RWPE2 (cell line): ENCODE measurements around the gene MRPS10.

Source experiments
- ATAC-seq: fragments of 200-7000 bp; cut with Tn5 transposase; 3 replicates; pipeline ENCODE4 v1.9.1; 2021; ENCODE audit warnings: low read depth
- DNase-seq: peaks from one replicate; pipeline ENCODE4 v3.0.0-alpha.2; 2020; ENCODE audit warnings: low spot score
- H3K27ac ChIP-seq: fragments of 450-650 bp; 2 replicates; pipeline ENCODE4 v1.5.1; 2017; ENCODE audit warnings: mild to moderate bottlenecking; ENCODE audit not compliant: poor library complexity, severe bottlenecking
- H3K27me3 ChIP-seq: fragments of 250-450 bp; sonication (Bioruptor Pico); 2 replicates; pipeline ENCODE4 v1.5.1; 2021; ENCODE audit warnings: mild to moderate bottlenecking, moderate library complexity; ENCODE audit not compliant: insufficient read depth, poor library complexity, severe bottlenecking
- H3K36me3 ChIP-seq: fragments of 250-450 bp; sonication (Bioruptor Pico); 2 replicates; pipeline ENCODE4 v1.5.1; 2020; ENCODE audit warnings: low read depth, mild to moderate bottlenecking, moderate library complexity
- H3K4me1 ChIP-seq: fragments of 250-450 bp; sonication (Bioruptor Pico); 2 replicates; pipeline ENCODE4 v1.5.1; 2021; ENCODE audit warnings: mild to moderate bottlenecking, moderate library complexity; ENCODE audit not compliant: insufficient read depth, poor library complexity, severe bottlenecking
- H3K4me3 ChIP-seq: fragments of 250-450 bp; sonication (Bioruptor Pico); 2 replicates; pipeline ENCODE4 v1.5.1; 2021; ENCODE audit warnings: mild to moderate bottlenecking, moderate library complexity; ENCODE audit not compliant: severe bottlenecking
- H3K9me3 ChIP-seq: fragments of 250-450 bp; sonication (Bioruptor Pico); 2 replicates; pipeline ENCODE4 v1.5.1; 2021; ENCODE audit warnings: mild to moderate bottlenecking, moderate library complexity; ENCODE audit not compliant: severe bottlenecking
- CTCF ChIP-seq: fragments of 450-650 bp; IDR thresholded peaks from one replicate; pipeline ENCODE4 v1.5.1; 2017; ENCODE audit warnings: mild to moderate bottlenecking, moderate library complexity; ENCODE audit not compliant: poor library complexity, severe bottlenecking

The MRPS10 gene

GRCh38 chr6:42199106-42199981 lies 18.3 kb downstream of the MRPS10 start:
- Histone ChIP-seq H3K4me1 (peaks cover 19% of the 10 kb centered on the region), H3K36me3 (peaks cover 13% of the 10 kb centered on the region), H3K4me3 (no peak overlapping the region), H3K27ac (peak overlapping the region; percentile 50), H3K9me3 (no peaks in the 10 kb centered on the region), H3K27me3 (no peaks in the 10 kb centered on the region)
- ATAC-seq (no peak), DNase-seq (no peak)
- no peak for TF ChIP-seq CTCF

GRCh38 chr6:42197555-42198362 lies 19.9 kb downstream of the MRPS10 start:
- no peaks in the 10 kb centered on the region for H3K9me3 ChIP-seq
- H3K27ac ChIP-seq, result peak overlapping the region; percentile 37
- no peak for DNase-seq
- peaks cover 28% of the 10 kb centered on the region for H3K4me1 ChIP-seq
- no peaks in the 10 kb centered on the region for H3K27me3 ChIP-seq
- peaks cover 2% of the 10 kb centered on the region; the same call in 1 of the 2 replicates for H3K36me3 ChIP-seq
- ATAC-seq, result peak; percentile 22
- H3K4me3 ChIP-seq, result no peak overlapping the region
- no peak for TF ChIP-seq CTCF

DNA sequence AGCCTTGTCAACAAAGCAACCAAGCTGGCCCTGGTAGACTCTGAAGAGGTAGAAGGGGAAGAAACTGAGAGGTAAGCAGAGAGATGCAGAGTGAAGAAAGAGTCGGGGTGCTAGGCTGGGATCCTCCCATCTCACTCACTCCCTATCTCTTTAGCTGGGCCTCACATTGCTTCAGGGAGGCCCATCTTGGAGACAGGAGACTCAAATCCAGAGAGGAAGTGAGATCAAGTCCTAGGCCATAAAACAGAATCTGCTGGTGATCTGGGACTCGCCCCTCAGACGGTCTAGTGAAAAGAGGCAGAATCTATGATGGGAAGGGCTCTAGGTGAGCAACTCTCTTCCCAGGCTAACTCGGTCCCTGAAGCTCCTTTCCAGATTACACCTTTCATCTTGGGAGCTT lies 22.2 kb downstream of the MRPS10 start:
- H3K4me3 ChIP-seq, result no peak overlapping the region
- H3K27me3 ChIP-seq, result no peaks in the 10 kb centered on the region
- TF ChIP-seq CTCF, result no peak
- no peak for DNase-seq
- ATAC-seq, result no peak
- H3K27ac ChIP-seq, result peak overlapping the region; percentile 7
- no peaks in the 10 kb centered on the region for H3K9me3 ChIP-seq
- peaks cover 32% of the 10 kb centered on the region for H3K4me1 ChIP-seq
- H3K36me3 ChIP-seq, result no peaks in the 10 kb centered on the region

DNA sequence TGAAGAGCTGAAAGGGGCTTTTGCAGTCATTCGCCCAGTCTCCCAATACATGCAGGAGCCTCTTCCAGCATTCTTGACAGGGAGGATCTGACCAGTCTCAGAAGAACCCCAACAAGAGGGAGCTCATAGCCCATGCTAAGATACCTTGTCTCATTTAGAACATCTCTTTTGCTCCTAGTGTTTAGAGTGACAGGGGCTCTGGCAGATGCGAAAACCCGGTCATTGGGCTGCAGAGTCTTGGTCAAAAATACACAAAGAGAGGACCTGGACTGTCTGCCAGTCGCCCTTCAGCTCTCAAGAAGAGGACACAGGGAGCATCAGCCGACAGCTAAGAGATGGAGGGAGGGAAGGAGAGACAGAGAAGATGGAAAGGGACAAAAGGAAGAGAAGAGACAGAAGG lies 23.6 kb downstream of the MRPS10 start:
- Histone ChIP-seq H3K27ac (peak overlapping the region; percentile 67), H3K4me3 (no peak overlapping the region), H3K36me3 (no peaks in the 10 kb centered on the region), H3K4me1 (peaks cover 22% of the 10 kb centered on the region), H3K27me3 (no peaks in the 10 kb centered on the region), H3K9me3 (no peaks in the 10 kb centered on the region)
- peak; percentile 13; the same call in 1 of the 3 replicates for ATAC-seq
- TF ChIP-seq CTCF, result no peak
- DNase-seq, result no peak
